H9 (cell line): Measurements from ENCODE around the gene UGT1A7. TPM values are rescaled to one million over a fixed set of nuclear protein-coding genes. Genes with fewer than 3 reads are reported as not detected.

Experiments
- DNase-seq: peaks from one replicate; pipeline ENCODE4 v3.0.0-alpha.2; 2017
- H2AFZ ChIP-seq: one replicate; pipeline ENCODE4 v1.6.1; 2013; ENCODE audit warnings: mild to moderate bottlenecking, low read length, control low read depth, moderate library complexity
- H2AK5ac ChIP-seq: 2 replicates; pipeline ENCODE4 v1.6.1; 2013; ENCODE audit warnings: low read length, control low read depth, mixed read lengths; ENCODE audit not compliant: insufficient read length
- H2BK120ac ChIP-seq: one replicate; pipeline ENCODE4 v1.6.1; 2013; ENCODE audit warnings: low read depth, mild to moderate bottlenecking, low read length, control low read depth, inconsistent platforms; ENCODE audit not compliant: poor library complexity, severe bottlenecking
- H2BK12ac ChIP-seq: 2 replicates; pipeline ENCODE4 v1.6.1; 2013; ENCODE audit warnings: low read length, control low read depth, mixed read lengths, low read depth; ENCODE audit not compliant: insufficient read length
- H2BK15ac ChIP-seq: 2 replicates; pipeline ENCODE4 v1.6.1; 2013; ENCODE audit warnings: low read depth, low read length, control low read depth
- H2BK20ac ChIP-seq: one replicate; pipeline ENCODE4 v1.6.1; 2013; ENCODE audit warnings: low read depth, mild to moderate bottlenecking, low read length, control low read depth, inconsistent platforms; ENCODE audit not compliant: poor library complexity, severe bottlenecking
- H2BK5ac ChIP-seq: 2 replicates; pipeline ENCODE4 v1.6.1; 2013; ENCODE audit warnings: low read length, control low read depth, mixed read lengths; ENCODE audit not compliant: insufficient read length
- H3K14ac ChIP-seq: 2 replicates; pipeline ENCODE4 v1.6.1; 2013; ENCODE audit warnings: low read length, control low read depth; ENCODE audit not compliant: insufficient read depth
- H3K18ac ChIP-seq: 2 replicates; pipeline ENCODE4 v1.6.1; 2013; ENCODE audit warnings: low read depth, mild to moderate bottlenecking, mixed read lengths, low read length, control low read depth; ENCODE audit not compliant: insufficient read length
- H3K23ac ChIP-seq: 2 replicates; pipeline ENCODE4 v1.6.1; 2013; ENCODE audit warnings: low read length, control low read depth, mixed read lengths, low read depth; ENCODE audit not compliant: insufficient read length
- H3K23me2 ChIP-seq: 2 replicates; pipeline ENCODE4 v1.6.1; 2013; ENCODE audit warnings: low read depth, mild to moderate bottlenecking, mixed read lengths, low read length, control low read depth; ENCODE audit not compliant: insufficient read length, poor library complexity, severe bottlenecking
- H3K27ac ChIP-seq: 2 replicates; pipeline ENCODE4 v1.5.1; 2013; ENCODE audit warnings: low read length, control low read depth, mixed read lengths, low read depth; ENCODE audit not compliant: insufficient read length
- H3K27me3 ChIP-seq: 2 replicates; pipeline ENCODE4 v1.6.1; 2013; ENCODE audit warnings: low read length, control low read depth, inconsistent platforms; ENCODE audit not compliant: insufficient read depth
- H3K4ac ChIP-seq: 2 replicates; pipeline ENCODE4 v1.6.1; 2013; ENCODE audit warnings: low read depth, mild to moderate bottlenecking, control low read depth, inconsistent platforms, low read length, moderate library complexity
- H3K4me1 ChIP-seq: 2 replicates; pipeline ENCODE4 v1.6.1; 2013; ENCODE audit warnings: low read length, control low read depth, inconsistent platforms; ENCODE audit not compliant: insufficient read depth
- H3K4me2 ChIP-seq: 2 replicates; pipeline ENCODE4 v1.6.1; 2013; ENCODE audit warnings: low read length, control low read depth, mixed read lengths; ENCODE audit not compliant: insufficient read length, insufficient read depth
- H3K56ac ChIP-seq: 2 replicates; pipeline ENCODE4 v1.6.1; 2013; ENCODE audit warnings: low read depth, mild to moderate bottlenecking, mixed read lengths, low read length, control low read depth; ENCODE audit not compliant: insufficient read length
- H3K79me1 ChIP-seq: 2 replicates; pipeline ENCODE4 v1.6.1; 2013; ENCODE audit warnings: low read depth, mild to moderate bottlenecking, moderate library complexity, low read length, control low read depth, inconsistent platforms; ENCODE audit not compliant: insufficient read depth, poor library complexity, severe bottlenecking
- H3K79me2 ChIP-seq: 2 replicates; pipeline ENCODE4 v1.6.1; 2013; ENCODE audit warnings: low read length, control low read depth, inconsistent platforms; ENCODE audit not compliant: insufficient read depth
- H3K9ac ChIP-seq: 2 replicates; pipeline ENCODE4 v1.6.1; 2013; ENCODE audit warnings: low read length, control low read depth, mixed read lengths; ENCODE audit not compliant: insufficient read length; ENCODE audit errors: extremely low read depth
- H3K9me3 ChIP-seq: one replicate; pipeline ENCODE4 v1.6.1; 2013; ENCODE audit warnings: low read depth, low read length, inconsistent platforms; ENCODE audit not compliant: control insufficient read depth
- H3T11ph ChIP-seq: one replicate; pipeline ENCODE4 v1.6.1; 2013; ENCODE audit warnings: mild to moderate bottlenecking, low read length, control low read depth, inconsistent platforms
- H4K20me1 ChIP-seq: one replicate; pipeline ENCODE4 v1.6.1; 2013; ENCODE audit not compliant: control insufficient read depth, insufficient read length, insufficient read depth
- H4K5ac ChIP-seq: 2 replicates; pipeline ENCODE4 v1.6.1; 2013; ENCODE audit warnings: low read depth, mild to moderate bottlenecking, mixed read lengths, low read length, control low read depth; ENCODE audit not compliant: insufficient read length
- H4K8ac ChIP-seq: replicated peaks from 2 replicates; pipeline ENCODE4 v1.6.1; 2013; ENCODE audit warnings: low read length, control low read depth, mixed read lengths, low read depth; ENCODE audit not compliant: insufficient read length
- H4K91ac ChIP-seq: 2 replicates; pipeline ENCODE4 v1.6.1; 2013; ENCODE audit warnings: low read depth, mild to moderate bottlenecking, moderate library complexity, mixed read lengths, low read length, control low read depth; ENCODE audit not compliant: insufficient read length
- H3K27ac Mint-ChIP-seq, 3 experiments: 2 replicates in 2 of 3; 3 replicates in 1 of 3; pipeline ENCODE4 v1.8.0; 2020 to 2021; ENCODE audit warnings: mixed read lengths in 3 of 3, mild to moderate bottlenecking in 1 of 3, moderate library complexity in 1 of 3
- H3K27me3 Mint-ChIP-seq: 2 replicates; pipeline ENCODE4 v1.8.0; 2021; ENCODE audit warnings: low read depth, mild to moderate bottlenecking, moderate library complexity, mixed read lengths
- H3K36me3 Mint-ChIP-seq, 3 experiments: 2 replicates in 2 of 3; 3 replicates in 1 of 3; pipeline ENCODE4 v1.8.0; 2020 to 2021; ENCODE audit warnings: low read depth in 3 of 3, mixed read lengths in 3 of 3; ENCODE audit not compliant: insufficient read depth in 1 of 3
- H3K4me1 Mint-ChIP-seq, 2 experiments: 2 replicates each; pipeline ENCODE4 v1.8.0; 2020; ENCODE audit warnings: mixed read lengths in 2 of 2
- H3K4me3 Mint-ChIP-seq, 2 experiments: 2 replicates in 1 of 2; 3 replicates in 1 of 2; pipeline ENCODE4 v1.8.0; 2020 to 2021; ENCODE audit warnings: mild to moderate bottlenecking in 2 of 2, mixed read lengths in 2 of 2, moderate library complexity in 1 of 2
- H3K9me3 Mint-ChIP-seq, 2 experiments: 2 replicates in 1 of 2; 3 replicates in 1 of 2; pipeline ENCODE4 v1.8.0; 2020; ENCODE audit warnings: mild to moderate bottlenecking in 2 of 2, mixed read lengths in 2 of 2, moderate library complexity in 1 of 2
- WGBS: extraction: QIAGEN DNeasy Blood & Tissue Kit; methylation state at CpG from one replicate; pipeline ENCODE4 v1.1.7; 2013; ENCODE audit warnings: missing lambda C conversion rate, low lambda C conversion rate, mixed read lengths; ENCODE audit not compliant: insufficient read length; ENCODE audit errors: extremely low coverage; 5-methylcytosine and 5-hydroxymethylcytosine counted together
- total RNA-seq: library from RNA; stranded (reverse); gene quantifications from 2 replicates; pipeline ENCODE4 v1.2.1, GENCODE V29; 2021
- TF ChIP-seq, protein P1 (sequence below): fragments of 200-600 bp; sonication (generic); conservative IDR thresholded peaks from 3 replicates; pipeline ENCODE4 v1.8.0; 2021; ENCODE audit warnings: antibody characterized with exemption, mild to moderate bottlenecking

UGT1A7 gene
- total RNA-seq, 1 experiment from 2014 or later = not detected

DNA sequence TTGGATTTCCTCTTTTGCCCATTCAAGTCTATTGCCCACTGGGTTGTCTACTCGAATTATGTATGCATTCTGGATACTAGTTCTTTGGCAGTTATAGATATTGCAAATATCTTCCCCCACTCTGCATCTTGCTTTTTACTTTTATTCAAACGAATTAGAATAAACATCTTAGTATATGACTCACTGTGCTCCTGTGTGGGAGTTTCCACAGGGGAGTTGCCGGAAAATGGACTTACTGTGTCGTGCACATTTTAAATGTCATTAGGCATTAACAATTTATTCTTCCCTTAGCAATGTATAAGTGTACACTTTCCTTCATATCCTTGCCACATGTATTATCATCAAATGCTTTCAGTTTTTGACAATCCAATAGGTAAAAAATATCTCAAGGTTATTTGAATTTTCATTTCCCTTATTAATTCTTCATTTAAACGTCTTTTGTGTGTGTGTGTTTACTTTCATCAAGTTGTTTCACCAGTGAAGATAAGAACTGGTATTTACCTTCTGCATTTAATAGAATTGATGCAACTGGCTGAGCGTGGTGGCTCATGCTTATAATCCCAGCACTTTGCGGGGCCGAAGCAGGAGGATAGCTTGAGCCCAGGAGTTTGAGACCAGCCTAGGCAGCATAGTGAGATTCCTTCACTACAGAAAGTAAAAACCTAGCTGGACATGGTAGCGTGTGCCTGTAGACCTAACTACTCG, 26.4 kb downstream of the UGT1A7 start:
- Histone ChIP-seq H4K20me1 (no peaks in the 10 kb centered on the region), H2AFZ (no peak overlapping the region), H2BK120ac (no peak overlapping the region), H2BK15ac (no peak overlapping the region), H3K4me1 (no peaks in the 10 kb centered on the region), H2BK20ac (no peak overlapping the region), H4K91ac (no peak overlapping the region), H3K9ac (no peak overlapping the region), H3K4ac (no peak overlapping the region), H3K23me2 (peaks cover 5% of the 10 kb centered on the region), H3K79me1 (no peaks in the 10 kb centered on the region), H3K14ac (no peak overlapping the region), H3K79me2 (no peaks in the 10 kb centered on the region), H2BK12ac (no peak overlapping the region), H4K5ac (no peak overlapping the region), H3T11ph (no peak overlapping the region), H4K8ac (no peak overlapping the region), H3K4me2 (no peak overlapping the region), H3K23ac (no peak overlapping the region), H3K56ac (no peak overlapping the region), H2BK5ac (no peak overlapping the region), H3K18ac (no peak overlapping the region), H3K27ac (no peak overlapping the region), H3K9me3 (no peaks in the 10 kb centered on the region), H2AK5ac (no peak overlapping the region), H3K27me3 (no peaks in the 10 kb centered on the region)
- H3K9me3 Mint-ChIP-seq = peaks cover 4% of the 10 kb centered on the region in 2 experiments; a peak in 3 of 5 replicates
- no CpG with 5 or more reads among the region's 10 CpGs for WGBS
- H3K4me3 Mint-ChIP-seq = no peak overlapping the region
- H3K27ac Mint-ChIP-seq = no peak overlapping the region
- H3K4me1 Mint-ChIP-seq = peaks cover 7% of the 10 kb centered on the region in 2 experiments
- H3K36me3 Mint-ChIP-seq = peaks cover 0 to 6% (median 0%) of the 10 kb centered on the region in 3 experiments; a peak in 1 of 7 replicates
- peaks cover 8% of the 10 kb centered on the region for H3K27me3 Mint-ChIP-seq
- DNase-seq = no peak
- TF ChIP-seq, protein P1, sequence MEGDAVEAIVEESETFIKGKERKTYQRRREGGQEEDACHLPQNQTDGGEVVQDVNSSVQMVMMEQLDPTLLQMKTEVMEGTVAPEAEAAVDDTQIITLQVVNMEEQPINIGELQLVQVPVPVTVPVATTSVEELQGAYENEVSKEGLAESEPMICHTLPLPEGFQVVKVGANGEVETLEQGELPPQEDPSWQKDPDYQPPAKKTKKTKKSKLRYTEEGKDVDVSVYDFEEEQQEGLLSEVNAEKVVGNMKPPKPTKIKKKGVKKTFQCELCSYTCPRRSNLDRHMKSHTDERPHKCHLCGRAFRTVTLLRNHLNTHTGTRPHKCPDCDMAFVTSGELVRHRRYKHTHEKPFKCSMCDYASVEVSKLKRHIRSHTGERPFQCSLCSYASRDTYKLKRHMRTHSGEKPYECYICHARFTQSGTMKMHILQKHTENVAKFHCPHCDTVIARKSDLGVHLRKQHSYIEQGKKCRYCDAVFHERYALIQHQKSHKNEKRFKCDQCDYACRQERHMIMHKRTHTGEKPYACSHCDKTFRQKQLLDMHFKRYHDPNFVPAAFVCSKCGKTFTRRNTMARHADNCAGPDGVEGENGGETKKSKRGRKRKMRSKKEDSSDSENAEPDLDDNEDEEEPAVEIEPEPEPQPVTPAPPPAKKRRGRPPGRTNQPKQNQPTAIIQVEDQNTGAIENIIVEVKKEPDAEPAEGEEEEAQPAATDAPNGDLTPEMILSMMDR = no peak
